ENCODE measurements around the gene GOLT1A.
"Not testable (repeated sequence)": the region's sequence is repeated elsewhere in the genome, so short reads cannot be mapped to it uniquely, and the experiment has no call there.

Gene GOLT1A

GRCh38 chr1:204248954-204249353 is 35.2 kb upstream of the GOLT1A start:
- DNase-seq (ENCODE audit: low spot score), result no peak

GRCh38 chr1:204246876-204247275 is 33.1 kb upstream of the GOLT1A start:
- DNase-seq (ENCODE audit: low spot score), result no peak

GRCh38 chr1:204242920-204243319 is 29.1 kb upstream of the GOLT1A start:
- DNase-seq (ENCODE audit: low spot score), result no peak

GRCh38 chr1:204241914-204242313 is 28.1 kb upstream of the GOLT1A start:
- no peak for DNase-seq (ENCODE audit: low spot score)

GRCh38 chr1:204241050-204241449 is 27.3 kb upstream of the GOLT1A start:
- no peak for DNase-seq (ENCODE audit: low spot score)

GRCh38 chr1:204240233-204240632 is 26.4 kb upstream of the GOLT1A start:
- DNase-seq (ENCODE audit: low spot score), result no peak

- DNase-seq (ENCODE audit: low spot score), result not testable (repeated sequence)
These were observed 25.6 kb upstream of the GOLT1A start for GRCh38 chr1:204239401-204239800.

- not testable (repeated sequence) for DNase-seq (ENCODE audit: low spot score)
These were observed 24.7 kb upstream of the GOLT1A start for GRCh38 chr1:204238520-204238919.

- DNase-seq (ENCODE audit: low spot score), result not testable (repeated sequence)
These were observed 23.7 kb upstream of the GOLT1A start for GRCh38 chr1:204237515-204237914.

GRCh38 chr1:204232526-204232925 is 18.7 kb upstream of the GOLT1A start:
- DNase-seq (ENCODE audit: low spot score), result no peak

GRCh38 chr1:204230211-204230610 is 16.4 kb upstream of the GOLT1A start:
- no peak for DNase-seq (ENCODE audit: low spot score)

- no peak for DNase-seq (ENCODE audit: low spot score)
These were observed 15.1 kb upstream of the GOLT1A start for GRCh38 chr1:204228896-204229295.

GRCh38 chr1:204227996-204228785 is 14.4 kb upstream of the GOLT1A start:
- no peak for DNase-seq (ENCODE audit: low spot score)

GRCh38 chr1:204227351-204227750 is 13.6 kb upstream of the GOLT1A start:
- DNase-seq (ENCODE audit: low spot score), result no peak

GRCh38 chr1:204225841-204226735 is 12.3 kb upstream of the GOLT1A start:
- no peak for DNase-seq (ENCODE audit: low spot score)

GRCh38 chr1:204224655-204225054 is 10.9 kb upstream of the GOLT1A start:
- no peak for DNase-seq (ENCODE audit: low spot score)

GRCh38 chr1:204223129-204223860 is 9.5 kb upstream of the GOLT1A start:
- DNase-seq (ENCODE audit: low spot score), result no peak

- DNase-seq (ENCODE audit: low spot score), result no peak
These were observed 8.9 kb upstream of the GOLT1A start for GRCh38 chr1:204222764-204223055.

GRCh38 chr1:204222006-204222763 is 8.4 kb upstream of the GOLT1A start:
- DNase-seq (ENCODE audit: low spot score), result no peak

- no peak for DNase-seq (ENCODE audit: low spot score)
These were observed 7.5 kb upstream of the GOLT1A start for GRCh38 chr1:204221271-204221670.

- no peak for DNase-seq (ENCODE audit: low spot score)
These were observed 6.3 kb upstream of the GOLT1A start for GRCh38 chr1:204219971-204220616.
